ENCODE results near the gene CD22.

CD22 gene

GRCh38 chr19:35347171-35347929 lies 18.4 kb downstream of the CD22 start, which contains the start of gene FFAR1:
FFAR1 (plus strand) TSS chr19:35347902; CDS start chr19:35351552, 3,650 bp downstream.
- H3K36me3 ChIP-seq (ENCODE audit: insufficient read depth, low read length), result no peaks in the 10 kb centered on the region
- H3K9ac ChIP-seq (ENCODE audit: insufficient read length), result no peak within 1 kb of the TSS
- no peak within 1 kb of the TSS for H3K27ac ChIP-seq
- TF ChIP-seq FOXP2 (optimal IDR thresholded peaks at IDR 0.05; ENCODE audit: control extremely low read depth, extremely low read length, insufficient read depth), result no peak
- TF ChIP-seq EZH2 (IDR thresholded peaks at IDR 0.05), result no peak
- TF ChIP-seq POLR2AphosphoS5 (IDR thresholded peaks at IDR 0.05; ENCODE audit: borderline replicate concordance, low read depth, low read length), result no peak
- no peak for DNase-seq (ENCODE audit: low read depth, low spot score)
- no peak within 1 kb of the TSS for H3K4me3 ChIP-seq
- H3K9me3 ChIP-seq (ENCODE audit: low read depth, low read length), result no peaks in the 10 kb centered on the region

- H3K4me3 ChIP-seq, result no peak overlapping the region
- DNase-seq (ENCODE audit: low read depth, low spot score), result no peak
- H3K36me3 ChIP-seq (ENCODE audit: insufficient read depth, low read length), result no peaks in the 10 kb centered on the region
- TF ChIP-seq FOXP2 (optimal IDR thresholded peaks at IDR 0.05; ENCODE audit: control extremely low read depth, extremely low read length, insufficient read depth), result no peak
- TF ChIP-seq POLR2AphosphoS5 (IDR thresholded peaks at IDR 0.05; ENCODE audit: borderline replicate concordance, low read depth, low read length), result no peak
- TF ChIP-seq EZH2 (IDR thresholded peaks at IDR 0.05), result no peak
- H3K27ac ChIP-seq, result no peak overlapping the region
- no peaks in the 10 kb centered on the region for H3K9me3 ChIP-seq (ENCODE audit: low read depth, low read length)
- H3K9ac ChIP-seq (ENCODE audit: insufficient read length), result no peak overlapping the region
Measured at GRCh38 chr19:35347930-35348298, 18.9 kb downstream of the CD22 start.

GRCh38 chr19:35348911-35349611 lies 20.1 kb downstream of the CD22 start:
- no peak overlapping the region for H3K9ac ChIP-seq (ENCODE audit: insufficient read length)
- H3K27ac ChIP-seq, result no peak overlapping the region

GRCh38 chr19:35349614-35350521 lies 20.9 kb downstream of the CD22 start:
- TF ChIP-seq POLR2AphosphoS5 (IDR thresholded peaks at IDR 0.05; ENCODE audit: borderline replicate concordance, low read depth, low read length), result no peak
- TF ChIP-seq FOXP2 (optimal IDR thresholded peaks at IDR 0.05; ENCODE audit: control extremely low read depth, extremely low read length, insufficient read depth), result no peak
- no peak for TF ChIP-seq EZH2 (IDR thresholded peaks at IDR 0.05)
- no peak overlapping the region for H3K27ac ChIP-seq
- H3K36me3 ChIP-seq (ENCODE audit: insufficient read depth, low read length), result no peaks in the 10 kb centered on the region
- no peak overlapping the region for H3K4me3 ChIP-seq
- DNase-seq (ENCODE audit: low read depth, low spot score), result no peak
- H3K9ac ChIP-seq (ENCODE audit: insufficient read length), result no peak overlapping the region
- no peaks in the 10 kb centered on the region for H3K9me3 ChIP-seq (ENCODE audit: low read depth, low read length)

More at GRCh38 chr19:35348911-35349611, 20.1 kb downstream of the CD22 start:
- no peak overlapping the region for H3K4me3 ChIP-seq
- TF ChIP-seq EZH2 (IDR thresholded peaks at IDR 0.05) (no peak), POLR2AphosphoS5 (IDR thresholded peaks at IDR 0.05; ENCODE audit: borderline replicate concordance, low read depth, low read length) (no peak), FOXP2 (optimal IDR thresholded peaks at IDR 0.05; ENCODE audit: control extremely low read depth, extremely low read length, insufficient read depth) (no peak)
- no peak for DNase-seq (ENCODE audit: low read depth, low spot score)
- H3K9me3 ChIP-seq (ENCODE audit: low read depth, low read length), result no peaks in the 10 kb centered on the region
- no peaks in the 10 kb centered on the region for H3K36me3 ChIP-seq (ENCODE audit: insufficient read depth, low read length)

- H3K9ac ChIP-seq (ENCODE audit: insufficient read length), result no peak overlapping the region
- no peaks in the 10 kb centered on the region for H3K9me3 ChIP-seq (ENCODE audit: low read depth, low read length)
- H3K27ac ChIP-seq, result no peak overlapping the region
- no peaks in the 10 kb centered on the region for H3K36me3 ChIP-seq (ENCODE audit: insufficient read depth, low read length)
- DNase-seq (ENCODE audit: low read depth, low spot score), result no peak
- TF ChIP-seq POLR2AphosphoS5 (IDR thresholded peaks at IDR 0.05; ENCODE audit: borderline replicate concordance, low read depth, low read length) (no peak), EZH2 (IDR thresholded peaks at IDR 0.05) (no peak), FOXP2 (optimal IDR thresholded peaks at IDR 0.05; ENCODE audit: control extremely low read depth, extremely low read length, insufficient read depth) (no peak)
- H3K4me3 ChIP-seq, result no peak overlapping the region
Measured at GRCh38 chr19:35350591-35350990, 21.6 kb downstream of the CD22 start.

GRCh38 chr19:35351411-35352176 lies 22.6 kb downstream of the CD22 start:
- DNase-seq (ENCODE audit: low read depth, low spot score), result no peak
- no peak overlapping the region for H3K27ac ChIP-seq
- no peak for TF ChIP-seq EZH2 (IDR thresholded peaks at IDR 0.05)
- TF ChIP-seq POLR2AphosphoS5 (IDR thresholded peaks at IDR 0.05; ENCODE audit: borderline replicate concordance, low read depth, low read length), result no peak
- TF ChIP-seq FOXP2 (optimal IDR thresholded peaks at IDR 0.05; ENCODE audit: control extremely low read depth, extremely low read length, insufficient read depth), result no peak
- no peaks in the 10 kb centered on the region for H3K36me3 ChIP-seq (ENCODE audit: insufficient read depth, low read length)
- no peak overlapping the region for H3K4me3 ChIP-seq
- H3K9ac ChIP-seq (ENCODE audit: insufficient read length), result no peak overlapping the region
- H3K9me3 ChIP-seq (ENCODE audit: low read depth, low read length), result no peaks in the 10 kb centered on the region

GRCh38 chr19:35352177-35352447 lies 23.1 kb downstream of the CD22 start:
- Histone ChIP-seq H3K9me3 (ENCODE audit: low read depth, low read length) (no peaks in the 10 kb centered on the region), H3K4me3 (no peak overlapping the region), H3K36me3 (ENCODE audit: insufficient read depth, low read length) (no peaks in the 10 kb centered on the region), H3K9ac (ENCODE audit: insufficient read length) (no peak overlapping the region), H3K27ac (no peak overlapping the region)
- no peak for DNase-seq (ENCODE audit: low read depth, low spot score)
- TF ChIP-seq FOXP2 (optimal IDR thresholded peaks at IDR 0.05; ENCODE audit: control extremely low read depth, extremely low read length, insufficient read depth) (no peak), POLR2AphosphoS5 (IDR thresholded peaks at IDR 0.05; ENCODE audit: borderline replicate concordance, low read depth, low read length) (no peak), EZH2 (IDR thresholded peaks at IDR 0.05) (no peak)

All from SK-N-MC (cell line).